RWPE2 (cell line): ENCODE measurements around the gene TUT4.

Source experiments
- ATAC-seq: fragments of 200-7000 bp; cut with Tn5 transposase; 3 replicates; pipeline ENCODE4 v1.9.1; 2021; ENCODE audit warnings: low read depth
- DNase-seq: peaks from one replicate; pipeline ENCODE4 v3.0.0-alpha.2; 2020; ENCODE audit warnings: low spot score
- H3K27ac ChIP-seq: fragments of 450-650 bp; 2 replicates; pipeline ENCODE4 v1.5.1; 2017; ENCODE audit warnings: mild to moderate bottlenecking; ENCODE audit not compliant: poor library complexity, severe bottlenecking
- H3K27me3 ChIP-seq: fragments of 250-450 bp; sonication (Bioruptor Pico); 2 replicates; pipeline ENCODE4 v1.5.1; 2021; ENCODE audit warnings: mild to moderate bottlenecking, moderate library complexity; ENCODE audit not compliant: insufficient read depth, poor library complexity, severe bottlenecking
- H3K36me3 ChIP-seq: fragments of 250-450 bp; sonication (Bioruptor Pico); 2 replicates; pipeline ENCODE4 v1.5.1; 2020; ENCODE audit warnings: low read depth, mild to moderate bottlenecking, moderate library complexity
- H3K4me1 ChIP-seq: fragments of 250-450 bp; sonication (Bioruptor Pico); 2 replicates; pipeline ENCODE4 v1.5.1; 2021; ENCODE audit warnings: mild to moderate bottlenecking, moderate library complexity; ENCODE audit not compliant: insufficient read depth, poor library complexity, severe bottlenecking
- H3K4me3 ChIP-seq: fragments of 250-450 bp; sonication (Bioruptor Pico); 2 replicates; pipeline ENCODE4 v1.5.1; 2021; ENCODE audit warnings: mild to moderate bottlenecking, moderate library complexity; ENCODE audit not compliant: severe bottlenecking
- H3K9me3 ChIP-seq: fragments of 250-450 bp; sonication (Bioruptor Pico); 2 replicates; pipeline ENCODE4 v1.5.1; 2021; ENCODE audit warnings: mild to moderate bottlenecking, moderate library complexity; ENCODE audit not compliant: severe bottlenecking
- CTCF ChIP-seq: fragments of 450-650 bp; IDR thresholded peaks from one replicate; pipeline ENCODE4 v1.5.1; 2017; ENCODE audit warnings: mild to moderate bottlenecking, moderate library complexity; ENCODE audit not compliant: poor library complexity, severe bottlenecking

TUT4 gene

GRCh38 chr1:52477876-52478275 is 75.0 kb downstream of the TUT4 start:
- TF ChIP-seq CTCF, result no peak
- H3K36me3 ChIP-seq, result peaks cover 39% of the 10 kb centered on the region

GRCh38 chr1:52476943-52477342 is 75.9 kb downstream of the TUT4 start:
- Histone ChIP-seq H3K27ac (no peak overlapping the region), H3K4me1 (no peaks in the 10 kb centered on the region), H3K36me3 (peaks cover 35% of the 10 kb centered on the region), H3K27me3 (no peaks in the 10 kb centered on the region), H3K4me3 (no peak overlapping the region), H3K9me3 (no peaks in the 10 kb centered on the region)
- ATAC-seq, result no peak
- TF ChIP-seq CTCF, result no peak
- DNase-seq, result no peak

More at GRCh38 chr1:52477876-52478275, 75.0 kb downstream of the TUT4 start:
- no peak for DNase-seq
- no peaks in the 10 kb centered on the region for H3K9me3 ChIP-seq
- no peaks in the 10 kb centered on the region for H3K27me3 ChIP-seq
- no peak overlapping the region for H3K27ac ChIP-seq
- no peak overlapping the region for H3K4me3 ChIP-seq
- H3K4me1 ChIP-seq, result peaks cover 3% of the 10 kb centered on the region
- ATAC-seq, result no peak

GRCh38 chr1:52474807-52475206 is 78.1 kb downstream of the TUT4 start:
- H3K4me1 ChIP-seq, result no peaks in the 10 kb centered on the region
- ATAC-seq (no peak), DNase-seq (no peak)
- no peak overlapping the region for H3K4me3 ChIP-seq
- TF ChIP-seq CTCF, result no peak
- H3K27me3 ChIP-seq, result no peaks in the 10 kb centered on the region
- no peak overlapping the region for H3K27ac ChIP-seq
- H3K36me3 ChIP-seq, result peaks cover 42% of the 10 kb centered on the region
- no peaks in the 10 kb centered on the region for H3K9me3 ChIP-seq

GRCh38 chr1:52473039-52473438 is 79.9 kb downstream of the TUT4 start:
- no peaks in the 10 kb centered on the region for H3K4me1 ChIP-seq
- no peak for TF ChIP-seq CTCF
- DNase-seq (no peak), ATAC-seq (no peak)
- H3K36me3 ChIP-seq, result peaks cover 36% of the 10 kb centered on the region
- no peaks in the 10 kb centered on the region for H3K9me3 ChIP-seq
- no peaks in the 10 kb centered on the region for H3K27me3 ChIP-seq
- no peak overlapping the region for H3K27ac ChIP-seq
- H3K4me3 ChIP-seq, result no peak overlapping the region

GRCh38 chr1:52472384-52472783 is 80.5 kb downstream of the TUT4 start:
- TF ChIP-seq CTCF, result no peak
- peaks cover 33% of the 10 kb centered on the region for H3K36me3 ChIP-seq
- H3K27ac ChIP-seq, result no peak overlapping the region
- H3K9me3 ChIP-seq, result no peaks in the 10 kb centered on the region
- H3K4me3 ChIP-seq, result no peak overlapping the region
- no peak for ATAC-seq
- H3K4me1 ChIP-seq, result no peaks in the 10 kb centered on the region
- H3K27me3 ChIP-seq, result no peaks in the 10 kb centered on the region
- DNase-seq, result no peak
